CD14-positive monocyte (primary cell): ENCODE data around the gene QRICH2. TPM values are rescaled to one million over a fixed set of nuclear protein-coding genes. Genes with fewer than 3 reads are reported as not detected.

Experiments
- DNase-seq, 3 donors: peaks; one replicate each; pipeline ENCODE4 v3.0.0-alpha.2; 2011 to 2022
- H2AFZ ChIP-seq: 2 replicates; pipeline ENCODE4 v1.6.0; 2012; ENCODE audit warnings: mild to moderate bottlenecking, low read depth, low read length, inconsistent platforms; ENCODE audit not compliant: insufficient read depth, poor library complexity, severe bottlenecking
- H3K27ac ChIP-seq, 2 donors: 1 replicate in 1 of 2; 2 replicates in 1 of 2; pipeline ENCODE4 v1.5.1; 2012 to 2013; ENCODE audit warnings: low read length in 2 of 2, control low read depth in 1 of 2, inconsistent platforms in 1 of 2, low read depth in 1 of 2, mild to moderate bottlenecking in 1 of 2
- H3K27me3 ChIP-seq, 2 donors: one replicate each; pipeline versions ENCODE4 v1.6.0 to v1.6.1; 2011 to 2013; ENCODE audit warnings: low read length in 2 of 2; ENCODE audit not compliant: control insufficient read depth in 2 of 2, insufficient read depth in 2 of 2
- H3K36me3 ChIP-seq, 2 donors: replicated peaks in 1 of 2; 1 replicate in 1 of 2; 2 replicates in 1 of 2; pipeline versions ENCODE4 v1.5.1 to v1.6.1; 2012 to 2013; ENCODE audit warnings: low read length in 2 of 2, control low read depth in 1 of 2, inconsistent platforms in 1 of 2, mild to moderate bottlenecking in 1 of 2; ENCODE audit not compliant: insufficient read depth in 2 of 2, control insufficient read depth in 1 of 2
- H3K4me1 ChIP-seq, 2 donors: 1 replicate in 1 of 2; 2 replicates in 1 of 2; pipeline versions ENCODE4 v1.5.1 to v1.6.1; 2012 to 2013; ENCODE audit warnings: low read length in 2 of 2, control low read depth in 1 of 2, inconsistent platforms in 1 of 2, mild to moderate bottlenecking in 1 of 2, moderate library complexity in 1 of 2; ENCODE audit not compliant: insufficient read depth in 2 of 2, control insufficient read depth in 1 of 2
- H3K4me2 ChIP-seq: replicated peaks from 2 replicates; pipeline ENCODE3; 2012; ENCODE audit warnings: low read length, moderate library complexity, mild to moderate bottlenecking; ENCODE audit not compliant: poor library complexity, severe bottlenecking; ENCODE audit errors: extremely low read depth
- H3K4me3 ChIP-seq, 3 experiments: fragments of 200-600 bp in 1 of 3; sonication (generic) in 1 of 3; replicated peaks in 1 of 3; 1 replicate in 2 of 3; 2 replicates in 1 of 3; pipeline ENCODE4 v1.5.1; 2011 to 2013; ENCODE audit warnings: low read length in 3 of 3, mild to moderate bottlenecking in 3 of 3, control low read depth in 2 of 3, low read depth in 2 of 3, inconsistent platforms in 1 of 3, moderate library complexity in 1 of 3
- H3K79me2 ChIP-seq: 2 replicates; pipeline ENCODE4 v1.6.0; 2012; ENCODE audit warnings: mild to moderate bottlenecking, control low read depth, inconsistent platforms, low read length, moderate library complexity; ENCODE audit not compliant: insufficient read depth
- H3K9ac ChIP-seq: 2 replicates; pipeline ENCODE4 v1.6.0; 2017; ENCODE audit warnings: low read length, mild to moderate bottlenecking; ENCODE audit not compliant: insufficient read depth, poor library complexity, severe bottlenecking
- H3K9me3 ChIP-seq, 2 donors: replicated peaks in 1 of 2; 1 replicate in 1 of 2; 2 replicates in 1 of 2; pipeline versions ENCODE4 v1.5.1 to v1.6.1; 2012 to 2013; ENCODE audit warnings: low read length in 2 of 2, control low read depth in 1 of 2; ENCODE audit not compliant: control insufficient read depth in 1 of 2, insufficient read depth in 1 of 2
- H4K20me1 ChIP-seq: 2 replicates; pipeline ENCODE4 v1.6.0; 2012; ENCODE audit warnings: mild to moderate bottlenecking, low read length, control low read depth, moderate library complexity; ENCODE audit not compliant: insufficient read depth
- H3K27ac Mint-ChIP-seq, 7 donors: one replicate each; pipeline ENCODE4 v1.8.0; 2020; ENCODE audit warnings: mild to moderate bottlenecking in 7 of 7, mixed read lengths in 7 of 7, moderate library complexity in 6 of 7, inconsistent platforms in 2 of 7
- H3K27me3 Mint-ChIP-seq, 3 donors: one replicate each; pipeline ENCODE4 v1.8.0; 2021 to 2022; ENCODE audit warnings: low read depth in 3 of 3, mild to moderate bottlenecking in 3 of 3, mixed read lengths in 3 of 3, moderate library complexity in 3 of 3, inconsistent platforms in 1 of 3
- H3K36me3 Mint-ChIP-seq, 2 donors: one replicate each; pipeline ENCODE4 v1.8.0; 2020; ENCODE audit warnings: mixed read lengths in 2 of 2, inconsistent platforms in 1 of 2, mild to moderate bottlenecking in 1 of 2
- H3K4me1 Mint-ChIP-seq: one replicate; pipeline ENCODE4 v1.8.0; 2020; ENCODE audit warnings: mild to moderate bottlenecking, mixed read lengths
- H3K4me3 Mint-ChIP-seq, 2 donors: one replicate each; pipeline ENCODE4 v1.8.0; 2020; ENCODE audit warnings: mild to moderate bottlenecking in 2 of 2, mixed read lengths in 2 of 2, moderate library complexity in 1 of 2
- H3K9me3 Mint-ChIP-seq, 7 donors: one replicate each; pipeline ENCODE4 v1.8.0; 2020 to 2022; ENCODE audit warnings: mixed read lengths in 7 of 7, mild to moderate bottlenecking in 6 of 7, moderate library complexity in 6 of 7, inconsistent platforms in 2 of 7
- WGBS: methylation state at CpG from one replicate; pipeline ENCODE4 v1.1.5; 2013; ENCODE audit warnings: missing lambda C conversion rate; ENCODE audit not compliant: insufficient coverage; 5-methylcytosine and 5-hydroxymethylcytosine counted together
- intact Hi-C, 2 donors: fragments of 100-400 bp; cut with micrococcal nuclease; formaldehyde crosslinking; loops; one replicate each; pipeline versions ENCODE4 v1.15.0 to v1.15.1; 2023
- polyA plus RNA-seq, 3 donors: library from polyadenylated mRNA; depleted of rRNA in 1 of 3; unstranded in 2 of 3; stranded (reverse) in 1 of 3; fragments of 300-500 nt in 2 of 3; fragments of >200 nt in 1 of 3; fragmentation: Illumina TruSeq in 2 of 3; gene quantifications; 1 replicate in 2 of 3; 2 replicates in 1 of 3; pipeline ENCODE4 v1.2.3, GENCODE V29; 2012 to 2021
- TF ChIP-seq, protein P1 (sequence below): fragments of 200-600 bp; IDR thresholded peaks from one replicate; pipeline ENCODE4 v1.8.0; 2022; ENCODE audit warnings: antibody characterized with exemption, mild to moderate bottlenecking

QRICH2 gene
- polyA plus RNA-seq, 3 donors: 0.04 to 1.9 TPM; not detected in 1

DNA sequence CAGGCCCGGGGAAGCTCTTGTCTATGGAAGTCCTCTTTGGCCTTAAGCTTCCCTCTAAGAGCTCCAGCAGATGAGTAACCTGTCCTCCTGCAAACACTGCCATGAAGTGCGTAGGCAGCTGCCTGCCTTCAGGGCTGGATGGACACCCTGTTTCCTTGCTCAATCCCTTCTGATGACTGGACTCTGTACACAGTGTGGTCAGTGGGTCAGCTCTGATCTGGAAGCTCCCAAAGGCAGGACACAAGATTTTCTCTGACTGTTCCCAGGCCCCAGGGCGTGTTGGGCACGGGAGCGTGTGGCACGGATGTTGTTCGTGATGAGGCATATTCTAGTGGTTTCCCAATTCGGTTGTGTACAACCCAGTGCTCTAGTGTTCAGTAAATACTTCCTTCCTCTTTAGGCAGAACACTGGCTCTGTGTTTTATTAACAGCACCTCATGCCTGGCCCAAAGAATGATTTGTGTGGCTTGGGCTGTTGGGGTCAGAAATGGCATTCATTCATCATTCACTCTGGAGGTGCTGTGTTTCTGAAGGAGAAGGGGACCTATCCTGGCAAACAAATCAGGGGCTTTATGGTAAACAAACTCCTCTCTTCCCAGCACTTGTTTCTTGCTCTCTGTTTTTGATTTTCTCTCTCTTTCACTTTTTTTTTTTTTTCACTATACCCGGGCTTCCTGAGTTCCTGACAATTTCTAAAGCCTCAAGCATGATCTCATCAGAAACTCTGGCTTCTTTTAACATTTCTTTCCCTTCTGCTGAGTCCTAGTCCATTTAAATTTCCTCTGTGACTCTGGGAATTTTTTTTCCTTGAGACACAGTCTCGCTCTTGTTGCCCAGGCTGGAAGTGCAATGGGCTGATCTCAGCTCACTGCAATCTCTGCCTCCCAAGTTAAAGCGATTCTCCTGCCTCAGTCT, 55.8 kb downstream of the QRICH2 start:
- Histone ChIP-seq H3K79me2 (no peaks in the 10 kb centered on the region), H4K20me1 (no peaks in the 10 kb centered on the region), H3K4me3 (peak overlapping the region in 2 of 3 experiments; percentile 14 to 60), H3K27me3 (no peaks in the 10 kb centered on the region), H3K4me1 (peaks cover 50% of the 10 kb centered on the region in 2 donors), H3K9me3 (no peaks in the 10 kb centered on the region), H3K36me3 (no peaks in the 10 kb centered on the region), H3K4me2 (peak overlapping the region; percentile 67), H3K27ac (peak overlapping the region; percentile 94 to 97), H2AFZ (peak overlapping the region; percentile 45), H3K9ac (peak overlapping the region; percentile 61)
- H3K36me3 Mint-ChIP-seq: peaks cover 0 to 2% of the 10 kb centered on the region in 2 donors
- TF ChIP-seq, protein P1, sequence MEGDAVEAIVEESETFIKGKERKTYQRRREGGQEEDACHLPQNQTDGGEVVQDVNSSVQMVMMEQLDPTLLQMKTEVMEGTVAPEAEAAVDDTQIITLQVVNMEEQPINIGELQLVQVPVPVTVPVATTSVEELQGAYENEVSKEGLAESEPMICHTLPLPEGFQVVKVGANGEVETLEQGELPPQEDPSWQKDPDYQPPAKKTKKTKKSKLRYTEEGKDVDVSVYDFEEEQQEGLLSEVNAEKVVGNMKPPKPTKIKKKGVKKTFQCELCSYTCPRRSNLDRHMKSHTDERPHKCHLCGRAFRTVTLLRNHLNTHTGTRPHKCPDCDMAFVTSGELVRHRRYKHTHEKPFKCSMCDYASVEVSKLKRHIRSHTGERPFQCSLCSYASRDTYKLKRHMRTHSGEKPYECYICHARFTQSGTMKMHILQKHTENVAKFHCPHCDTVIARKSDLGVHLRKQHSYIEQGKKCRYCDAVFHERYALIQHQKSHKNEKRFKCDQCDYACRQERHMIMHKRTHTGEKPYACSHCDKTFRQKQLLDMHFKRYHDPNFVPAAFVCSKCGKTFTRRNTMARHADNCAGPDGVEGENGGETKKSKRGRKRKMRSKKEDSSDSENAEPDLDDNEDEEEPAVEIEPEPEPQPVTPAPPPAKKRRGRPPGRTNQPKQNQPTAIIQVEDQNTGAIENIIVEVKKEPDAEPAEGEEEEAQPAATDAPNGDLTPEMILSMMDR: no peak
- 28% methylated on average over 5 of the region's 11 CpGs for WGBS
- peak overlapping the region; percentile 95 to 98 (median 97) for H3K27ac Mint-ChIP-seq
- DNase-seq: peak; percentile 95 to 99 (median 96)
- H3K27me3 Mint-ChIP-seq: peaks cover 1 to 5% (median 2%) of the 10 kb centered on the region in 3 donors
- peaks cover 0 to 3% (median 0%) of the 10 kb centered on the region in 7 donors for H3K9me3 Mint-ChIP-seq
- H3K4me3 Mint-ChIP-seq: peak overlapping the region; percentile 54 to 79
- H3K4me1 Mint-ChIP-seq: peaks cover 47% of the 10 kb centered on the region
- intact Hi-C loops: loop anchor here in 1 of 2 donors (1.0 kb wide), 1 partner anchor 12 kb away; no protein-coding TSS in a partner anchor

GRCh38 chr17:76251478-76252039, 56.5 kb downstream of the QRICH2 start:
- H3K79me2 ChIP-seq: no peaks in the 10 kb centered on the region
- TF ChIP-seq, protein P1: no peak
- no peaks in the 10 kb centered on the region for H3K9me3 ChIP-seq
- 67% methylated on average over 7 of the region's 8 CpGs for WGBS
- Mint-ChIP-seq H3K27ac (peak overlapping the region; percentile 95 to 98 (median 97)), H3K4me1 (peaks cover 50% of the 10 kb centered on the region), H3K27me3 (peaks cover 0 to 4% (median under 1%) of the 10 kb centered on the region in 3 donors), H3K9me3 (no peaks in the 10 kb centered on the region), H3K4me3 (peak overlapping the region; percentile 32 to 67), H3K36me3 (peaks cover 0 to 2% of the 10 kb centered on the region in 2 donors)
- H3K4me2 ChIP-seq: peak overlapping the region; percentile 67
- DNase-seq: no peak
- H3K9ac ChIP-seq: peak overlapping the region; percentile 61
- peaks cover 57% of the 10 kb centered on the region in 2 donors for H3K4me1 ChIP-seq
- peak overlapping the region; percentile 45 for H2AFZ ChIP-seq
- H3K36me3 ChIP-seq: no peaks in the 10 kb centered on the region
- H3K27me3 ChIP-seq: no peaks in the 10 kb centered on the region
- intact Hi-C loops: loop anchor here in 1 of 2 donors (1.0 kb wide), 1 partner anchor 13 kb away; no protein-coding TSS in a partner anchor
- no peaks in the 10 kb centered on the region for H4K20me1 ChIP-seq
- peak overlapping the region; percentile 94 to 97 for H3K27ac ChIP-seq
- H3K4me3 ChIP-seq: peak overlapping the region in 1 of 3 experiments; percentile 60
